SK-N-SH treated with all-trans-retinoic acid at 6 μM for 48 hours (cell line): Measurements from ENCODE around the gene SLC6A7.

Experiments
- ATAC-seq: fragments of 200-7000 bp; cut with Tn5 transposase; 3 replicates; pipeline ENCODE4 v1.9.1; 2020; ENCODE audit warnings: mild to moderate bottlenecking, moderate library complexity
- ARNTL ChIP-seq: fragments of 450-650 bp; formaldehyde crosslinking; IDR thresholded peaks from 2 replicates; pipeline ENCODE4 v1.5.0; 2020; ENCODE audit warnings: low read depth, mild to moderate bottlenecking, moderate library complexity, borderline replicate concordance
- BACH2 ChIP-seq: fragments of 250-450 bp; sonication (Bioruptor Pico); IDR thresholded peaks from 2 replicates; pipeline ENCODE4 v1.9.0; 2021; ENCODE audit warnings: mild to moderate bottlenecking, borderline replicate concordance
- CREB5 ChIP-seq: fragments of 250-450 bp; sonication (Bioruptor Pico); IDR thresholded peaks from 2 replicates; pipeline ENCODE4 v1.5.1; 2020; ENCODE audit warnings: low read depth, mild to moderate bottlenecking, moderate library complexity
- CSDC2 ChIP-seq: fragments of 250-450 bp; sonication (Bioruptor Pico); IDR thresholded peaks from 2 replicates; pipeline ENCODE4 v1.5.0; 2020; ENCODE audit warnings: mild to moderate bottlenecking, moderate library complexity
- ESRRG ChIP-seq: fragments of 250-450 bp; sonication (Bioruptor Pico); IDR thresholded peaks from 2 replicates; pipeline ENCODE4 v1.6.1; 2021; ENCODE audit warnings: mild to moderate bottlenecking
- GLIS3 ChIP-seq: fragments of 250-450 bp; sonication (Bioruptor Pico); IDR thresholded peaks from 2 replicates; pipeline ENCODE4 v1.5.0; 2020; ENCODE audit warnings: mild to moderate bottlenecking, moderate library complexity
- ISL1 ChIP-seq: fragments of 250-450 bp; sonication (Bioruptor Pico); IDR thresholded peaks from 2 replicates; pipeline ENCODE4 v2.1.2; 2022; ENCODE audit warnings: mild to moderate bottlenecking, moderate library complexity
- RARB ChIP-seq: fragments of 250-450 bp; sonication (Bioruptor Pico); IDR thresholded peaks from 2 replicates; pipeline ENCODE4 v1.8.0; 2021; ENCODE audit warnings: mild to moderate bottlenecking, moderate library complexity
- SNAI2 ChIP-seq: fragments of 250-450 bp; sonication (Bioruptor Pico); IDR thresholded peaks from 2 replicates; pipeline ENCODE4 v1.5.0; 2020; ENCODE audit warnings: mild to moderate bottlenecking, moderate library complexity
- TCF4 ChIP-seq: fragments of 250-450 bp; sonication (Bioruptor Pico); IDR thresholded peaks from 2 replicates; pipeline ENCODE4 v1.8.0; 2021; ENCODE audit warnings: mild to moderate bottlenecking, moderate library complexity, borderline replicate concordance
- TOX ChIP-seq: fragments of 250-450 bp; sonication (Bioruptor Pico); IDR thresholded peaks from 2 replicates; pipeline ENCODE4 v1.8.0; 2021; ENCODE audit warnings: mild to moderate bottlenecking, moderate library complexity, borderline replicate concordance
- TSHZ2 ChIP-seq: fragments of 250-450 bp; sonication (Bioruptor Pico); IDR thresholded peaks from 2 replicates; pipeline ENCODE4 v1.5.0; 2020; ENCODE audit warnings: mild to moderate bottlenecking, moderate library complexity
- ZC3H10 ChIP-seq: fragments of 250-450 bp; sonication (Bioruptor Pico); IDR thresholded peaks from 2 replicates; pipeline ENCODE4 v1.5.1; 2021; ENCODE audit warnings: mild to moderate bottlenecking, moderate library complexity
- ZFP3 ChIP-seq: fragments of 250-450 bp; sonication (Bioruptor Pico); IDR thresholded peaks from 2 replicates; pipeline ENCODE4 v1.5.0; 2020; ENCODE audit warnings: mild to moderate bottlenecking, moderate library complexity
- ZFP30 ChIP-seq: fragments of 450-650 bp; formaldehyde crosslinking; IDR thresholded peaks from 2 replicates; pipeline ENCODE4 v1.5.0; 2022; ENCODE audit warnings: mild to moderate bottlenecking, moderate library complexity
- ZNF565 ChIP-seq: fragments of 450-650 bp; formaldehyde crosslinking; conservative IDR thresholded peaks from 2 replicates; pipeline ENCODE4 v1.5.0; 2020; ENCODE audit warnings: low read depth, mild to moderate bottlenecking, moderate library complexity
- ZNF70 ChIP-seq: fragments of 450-650 bp; formaldehyde crosslinking; IDR thresholded peaks from 2 replicates; pipeline ENCODE4 v1.5.0; 2020; ENCODE audit warnings: mild to moderate bottlenecking, moderate library complexity
- ZNF8 ChIP-seq: fragments of 450-650 bp; formaldehyde crosslinking; IDR thresholded peaks from 2 replicates; pipeline ENCODE4 v1.5.0; 2020; ENCODE audit warnings: mild to moderate bottlenecking, moderate library complexity
- TF ChIP-seq, protein P1 (sequence below): fragments of 250-450 bp; sonication (Bioruptor Pico); IDR thresholded peaks from 2 replicates; pipeline ENCODE4 v1.8.0; 2021; ENCODE audit warnings: low read depth, mild to moderate bottlenecking, moderate library complexity, borderline replicate concordance
- TF ChIP-seq, protein P2 (sequence below): fragments of 250-450 bp; sonication (Bioruptor Pico); IDR thresholded peaks from 2 replicates; pipeline ENCODE4 v1.8.0; 2020; ENCODE audit warnings: mild to moderate bottlenecking, moderate library complexity, borderline replicate concordance
- TF ChIP-seq, protein P3 (sequence below): fragments of 250-450 bp; sonication (Bioruptor Pico); IDR thresholded peaks from 2 replicates; pipeline ENCODE4 v1.5.1; 2021; ENCODE audit warnings: mild to moderate bottlenecking, moderate library complexity

SLC6A7 gene

DNA sequence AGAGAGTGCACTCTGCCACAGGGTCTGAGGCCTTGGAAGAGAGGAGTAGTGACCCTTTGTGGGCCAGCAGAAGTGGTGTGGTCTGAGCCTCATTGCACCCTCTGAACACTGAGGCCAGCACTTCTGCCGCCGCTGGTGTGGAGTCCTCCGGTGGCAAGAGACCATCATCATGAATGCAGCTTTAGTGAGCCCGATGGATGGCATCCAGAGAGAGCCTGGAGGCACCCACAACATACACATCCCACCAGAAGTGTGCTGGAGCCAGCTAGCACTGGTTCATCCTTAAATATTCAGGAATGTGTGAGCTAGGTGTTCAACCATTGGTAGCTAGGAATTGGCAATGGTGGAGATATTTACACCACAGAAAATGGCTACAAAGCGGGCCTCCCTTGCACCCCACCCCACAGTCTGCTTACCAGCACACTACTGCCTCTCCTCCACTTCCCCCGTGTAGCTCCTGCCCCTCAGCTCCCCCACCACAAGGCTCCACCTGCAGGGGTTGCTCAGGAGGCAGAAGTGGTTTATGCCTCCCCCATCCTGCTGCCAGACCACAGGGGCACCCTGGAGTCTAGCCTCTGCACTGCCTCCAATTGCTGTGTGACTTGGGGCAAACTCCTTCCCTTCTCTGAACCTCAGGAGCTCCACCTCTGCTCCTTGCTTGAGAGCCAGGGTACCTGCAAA, 16.4 kb downstream of the SLC6A7 start:
- ATAC-seq = no peak

GRCh38 chr5:150206779-150207115, 16.9 kb downstream of the SLC6A7 start:
- no peak for ATAC-seq
- TF ChIP-seq ZNF8 = no peak
- TF ChIP-seq, protein P1, sequence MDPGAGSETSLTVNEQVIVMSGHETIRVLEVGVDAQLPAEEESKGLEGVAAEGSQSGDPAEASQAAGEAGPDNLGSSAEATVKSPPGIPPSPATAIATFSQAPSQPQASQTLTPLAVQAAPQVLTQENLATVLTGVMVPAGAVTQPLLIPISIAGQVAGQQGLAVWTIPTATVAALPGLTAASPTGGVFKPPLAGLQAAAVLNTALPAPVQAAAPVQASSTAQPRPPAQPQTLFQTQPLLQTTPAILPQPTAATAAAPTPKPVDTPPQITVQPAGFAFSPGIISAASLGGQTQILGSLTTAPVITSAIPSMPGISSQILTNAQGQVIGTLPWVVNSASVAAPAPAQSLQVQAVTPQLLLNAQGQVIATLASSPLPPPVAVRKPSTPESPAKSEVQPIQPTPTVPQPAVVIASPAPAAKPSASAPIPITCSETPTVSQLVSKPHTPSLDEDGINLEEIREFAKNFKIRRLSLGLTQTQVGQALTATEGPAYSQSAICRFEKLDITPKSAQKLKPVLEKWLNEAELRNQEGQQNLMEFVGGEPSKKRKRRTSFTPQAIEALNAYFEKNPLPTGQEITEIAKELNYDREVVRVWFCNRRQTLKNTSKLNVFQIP (CRISPR knock-in tag) = no peak
- no peak for TF ChIP-seq ZNF70
- TF ChIP-seq RARB = no peak
- TF ChIP-seq, protein P2, sequence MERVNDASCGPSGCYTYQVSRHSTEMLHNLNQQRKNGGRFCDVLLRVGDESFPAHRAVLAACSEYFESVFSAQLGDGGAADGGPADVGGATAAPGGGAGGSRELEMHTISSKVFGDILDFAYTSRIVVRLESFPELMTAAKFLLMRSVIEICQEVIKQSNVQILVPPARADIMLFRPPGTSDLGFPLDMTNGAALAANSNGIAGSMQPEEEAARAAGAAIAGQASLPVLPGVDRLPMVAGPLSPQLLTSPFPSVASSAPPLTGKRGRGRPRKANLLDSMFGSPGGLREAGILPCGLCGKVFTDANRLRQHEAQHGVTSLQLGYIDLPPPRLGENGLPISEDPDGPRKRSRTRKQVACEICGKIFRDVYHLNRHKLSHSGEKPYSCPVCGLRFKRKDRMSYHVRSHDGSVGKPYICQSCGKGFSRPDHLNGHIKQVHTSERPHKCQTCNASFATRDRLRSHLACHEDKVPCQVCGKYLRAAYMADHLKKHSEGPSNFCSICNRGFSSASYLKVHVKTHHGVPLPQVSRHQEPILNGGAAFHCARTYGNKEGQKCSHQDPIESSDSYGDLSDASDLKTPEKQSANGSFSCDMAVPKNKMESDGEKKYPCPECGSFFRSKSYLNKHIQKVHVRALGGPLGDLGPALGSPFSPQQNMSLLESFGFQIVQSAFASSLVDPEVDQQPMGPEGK (CRISPR knock-in tag) = no peak
- TF ChIP-seq TCF4 (CRISPR knock-in tag) = no peak
- TF ChIP-seq, protein P3, sequence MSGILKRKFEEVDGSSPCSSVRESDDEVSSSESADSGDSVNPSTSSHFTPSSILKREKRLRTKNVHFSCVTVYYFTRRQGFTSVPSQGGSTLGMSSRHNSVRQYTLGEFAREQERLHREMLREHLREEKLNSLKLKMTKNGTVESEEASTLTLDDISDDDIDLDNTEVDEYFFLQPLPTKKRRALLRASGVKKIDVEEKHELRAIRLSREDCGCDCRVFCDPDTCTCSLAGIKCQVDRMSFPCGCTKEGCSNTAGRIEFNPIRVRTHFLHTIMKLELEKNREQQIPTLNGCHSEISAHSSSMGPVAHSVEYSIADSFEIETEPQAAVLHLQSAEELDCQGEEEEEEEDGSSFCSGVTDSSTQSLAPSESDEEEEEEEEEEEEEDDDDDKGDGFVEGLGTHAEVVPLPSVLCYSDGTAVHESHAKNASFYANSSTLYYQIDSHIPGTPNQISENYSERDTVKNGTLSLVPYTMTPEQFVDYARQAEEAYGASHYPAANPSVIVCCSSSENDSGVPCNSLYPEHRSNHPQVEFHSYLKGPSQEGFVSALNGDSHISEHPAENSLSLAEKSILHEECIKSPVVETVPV = no peak
- no peak for TF ChIP-seq TOX (CRISPR knock-in tag)
- no peak for TF ChIP-seq GLIS3 (CRISPR knock-in tag)

More for the DNA sequence above, 16.4 kb downstream of the SLC6A7 start:
- TF ChIP-seq ISL1 (CRISPR knock-in tag) = no peak
- TF ChIP-seq BACH2 (CRISPR knock-in tag) = no peak
- no peak for TF ChIP-seq ZNF8
- no peak for TF ChIP-seq ARNTL (CRISPR knock-in tag)
- TF ChIP-seq ZFP30 (CRISPR knock-in tag) = no peak
- no peak for TF ChIP-seq CSDC2 (CRISPR knock-in tag)
- TF ChIP-seq GLIS3 (CRISPR knock-in tag) = no peak
- TF ChIP-seq, protein P3 = no peak
- TF ChIP-seq ESRRG = no peak
- no peak for TF ChIP-seq ZNF565
- TF ChIP-seq RARB = no peak
- no peak for TF ChIP-seq TSHZ2 (CRISPR knock-in tag)
- TF ChIP-seq ZNF70 = no peak
- no peak for TF ChIP-seq TOX (CRISPR knock-in tag)
- no peak for TF ChIP-seq CREB5 (CRISPR knock-in tag)
- no peak for TF ChIP-seq ZFP3 (CRISPR knock-in tag)
- TF ChIP-seq ZC3H10 (CRISPR knock-in tag) = no peak
- TF ChIP-seq, protein P1 (CRISPR knock-in tag) = no peak
- TF ChIP-seq, protein P2 (CRISPR knock-in tag) = no peak
- no peak for TF ChIP-seq SNAI2 (CRISPR knock-in tag)
